Measurements from ENCODE around the gene PRKG1. TPM values are rescaled to one million over a fixed set of nuclear protein-coding genes. Genes with fewer than 3 reads are reported as not detected.

The PRKG1 gene
- total and polyA plus RNA-seq, 2 donors (not counting 1 experiment from before 2014, with no cell fraction given), result 45.8 to 71.8 TPM

GRCh38 chr10:51532044-51532443, 457.8 kb downstream of the PRKG1 start:
- no peak for TF ChIP-seq EZH2 (IDR thresholded peaks at IDR 0.05; ENCODE audit: low read length, missing control alignments)
- no peak for TF ChIP-seq CTCF (conservative IDR thresholded peaks at IDR 0.05 in 1 of 2, IDR thresholded peaks at IDR 0.05 in 1 of 2; ENCODE audit: low read depth in 1 of 2, low read length in 2 of 2)
- H3K27me3 ChIP-seq (ENCODE audit: control insufficient read depth, insufficient read depth, low read length), result no peaks in the 10 kb centered on the region
- no peak overlapping the region for H2AFZ ChIP-seq (ENCODE audit: low read length)

GRCh38 chr10:51542853-51543252, 468.6 kb downstream of the PRKG1 start:
- Histone ChIP-seq H3K9ac (ENCODE audit: insufficient read depth, low read length) (no peak overlapping the region), H3K4me1 (ENCODE audit: control insufficient read depth, extremely low read depth, insufficient read depth, low read length) (no peaks in the 10 kb centered on the region), H3K27me3 (ENCODE audit: control insufficient read depth, insufficient read depth, low read length) (no peaks in the 10 kb centered on the region), H2AFZ (ENCODE audit: low read length) (no peak overlapping the region), H3K36me3 (ENCODE audit: control insufficient read depth, insufficient read depth, low read length) (no peaks in the 10 kb centered on the region), H3K4me3 (replicated peaks in 1 of 4; ENCODE audit: control extremely low read depth in 1 of 4, insufficient read depth in 1 of 4, low read depth in 3 of 4, low read length in 4 of 4) (no peak overlapping the region), H3K79me2 (ENCODE audit: control insufficient read depth, insufficient read depth, low read length) (no peaks in the 10 kb centered on the region), H3K9me3 (ENCODE audit: control insufficient read depth, insufficient read depth, low read depth, low read length) (no peaks in the 10 kb centered on the region), H4K20me1 (ENCODE audit: control insufficient read depth, extremely low read depth, insufficient read depth, low read length) (no peaks in the 10 kb centered on the region), H3K4me2 (ENCODE audit: extremely low read depth, insufficient read depth, low read length) (no peak overlapping the region), H3K27ac (ENCODE audit: insufficient read depth, low read length) (no peak overlapping the region)
- TF ChIP-seq EZH2 (IDR thresholded peaks at IDR 0.05; ENCODE audit: low read length, missing control alignments) (no peak), CTCF (conservative IDR thresholded peaks at IDR 0.05 in 1 of 2, IDR thresholded peaks at IDR 0.05 in 1 of 2; ENCODE audit: low read depth in 1 of 2, low read length in 2 of 2) (no peak)
- DNase-seq (ENCODE audit: low read depth in 2 of 2), result no peak

More at GRCh38 chr10:51532044-51532443, 457.8 kb downstream of the PRKG1 start:
- Histone ChIP-seq H3K27ac (ENCODE audit: insufficient read depth, low read length) (no peak overlapping the region), H3K4me1 (ENCODE audit: control insufficient read depth, extremely low read depth, insufficient read depth, low read length) (no peaks in the 10 kb centered on the region), H3K79me2 (ENCODE audit: control insufficient read depth, insufficient read depth, low read length) (no peaks in the 10 kb centered on the region), H3K4me2 (ENCODE audit: extremely low read depth, insufficient read depth, low read length) (no peak overlapping the region), H3K9me3 (ENCODE audit: control insufficient read depth, insufficient read depth, low read depth, low read length) (no peaks in the 10 kb centered on the region), H3K9ac (ENCODE audit: insufficient read depth, low read length) (no peak overlapping the region), H4K20me1 (ENCODE audit: control insufficient read depth, extremely low read depth, insufficient read depth, low read length) (no peaks in the 10 kb centered on the region), H3K4me3 (replicated peaks in 1 of 4; ENCODE audit: control extremely low read depth in 1 of 4, insufficient read depth in 1 of 4, low read depth in 3 of 4, low read length in 4 of 4) (no peak overlapping the region), H3K36me3 (ENCODE audit: control insufficient read depth, insufficient read depth, low read length) (no peaks in the 10 kb centered on the region)
- no peak for DNase-seq (ENCODE audit: low read depth in 2 of 2)

- Histone ChIP-seq H3K27ac (ENCODE audit: insufficient read depth, low read length) (no peak overlapping the region), H3K27me3 (ENCODE audit: control insufficient read depth, insufficient read depth, low read length) (no peaks in the 10 kb centered on the region), H3K36me3 (ENCODE audit: control insufficient read depth, insufficient read depth, low read length) (no peaks in the 10 kb centered on the region), H3K4me1 (ENCODE audit: control insufficient read depth, extremely low read depth, insufficient read depth, low read length) (no peaks in the 10 kb centered on the region), H3K9ac (ENCODE audit: insufficient read depth, low read length) (no peak overlapping the region), H3K9me3 (ENCODE audit: control insufficient read depth, insufficient read depth, low read depth, low read length) (no peaks in the 10 kb centered on the region), H4K20me1 (ENCODE audit: control insufficient read depth, extremely low read depth, insufficient read depth, low read length) (no peaks in the 10 kb centered on the region), H2AFZ (ENCODE audit: low read length) (no peak overlapping the region), H3K79me2 (ENCODE audit: control insufficient read depth, insufficient read depth, low read length) (no peaks in the 10 kb centered on the region), H3K4me3 (replicated peaks in 1 of 4; ENCODE audit: control extremely low read depth in 1 of 4, insufficient read depth in 1 of 4, low read depth in 3 of 4, low read length in 4 of 4) (no peak overlapping the region), H3K4me2 (ENCODE audit: extremely low read depth, insufficient read depth, low read length) (no peak overlapping the region)
- TF ChIP-seq EZH2 (IDR thresholded peaks at IDR 0.05; ENCODE audit: low read length, missing control alignments) (no peak), CTCF (conservative IDR thresholded peaks at IDR 0.05 in 1 of 2, IDR thresholded peaks at IDR 0.05 in 1 of 2; ENCODE audit: low read depth in 1 of 2, low read length in 2 of 2) (no peak)
- DNase-seq (ENCODE audit: low read depth in 2 of 2), result no peak
These were observed 470.6 kb downstream of the PRKG1 start for GRCh38 chr10:51544933-51545332.
